Progenitor cell of endocrine pancreas (in vitro differentiated cells): ENCODE data around the gene PDE3A. TPM values are rescaled to one million over a fixed set of nuclear protein-coding genes. Genes with fewer than 3 reads are reported as not detected.

Source experiments
- DNase-seq: peaks from one replicate; pipeline ENCODE4 v3.0.0; 2021; ENCODE audit warnings: low spot score; ENCODE audit not compliant: unreplicated experiment
- H3K27ac Mint-ChIP-seq: 2 replicates; pipeline ENCODE4 v1.8.0; 2021; ENCODE audit warnings: mild to moderate bottlenecking, moderate library complexity, mixed read lengths
- H3K27me3 Mint-ChIP-seq: 2 replicates; pipeline ENCODE4 v1.8.0; 2021; ENCODE audit warnings: mixed read lengths
- H3K36me3 Mint-ChIP-seq: 2 replicates; pipeline ENCODE4 v1.8.0; 2022; ENCODE audit warnings: mixed read lengths; ENCODE audit not compliant: insufficient read depth
- H3K4me1 Mint-ChIP-seq: 2 replicates; pipeline ENCODE4 v1.8.0; 2021; ENCODE audit warnings: low read depth, mixed read lengths
- H3K4me3 Mint-ChIP-seq: 2 replicates; pipeline ENCODE4 v1.8.0; 2021; ENCODE audit warnings: low read depth, mild to moderate bottlenecking, moderate library complexity, mixed read lengths
- H3K9me3 Mint-ChIP-seq: 2 replicates; pipeline ENCODE4 v1.8.0; 2021; ENCODE audit warnings: low read depth, mixed read lengths
- total RNA-seq: library from RNA; stranded (reverse); gene quantifications from 2 replicates; pipeline ENCODE4 v1.2.1, GENCODE V29; 2021
- TF ChIP-seq, protein P1 (sequence below): fragments of 200-600 bp; sonication (generic); IDR thresholded peaks from one replicate; pipeline ENCODE4 v1.5.0; 2021; ENCODE audit warnings: antibody characterized with exemption, mild to moderate bottlenecking; ENCODE audit not compliant: unreplicated experiment

PDE3A gene
- total RNA-seq, 1 donor from 2014 or later, result 121 TPM

DNA sequence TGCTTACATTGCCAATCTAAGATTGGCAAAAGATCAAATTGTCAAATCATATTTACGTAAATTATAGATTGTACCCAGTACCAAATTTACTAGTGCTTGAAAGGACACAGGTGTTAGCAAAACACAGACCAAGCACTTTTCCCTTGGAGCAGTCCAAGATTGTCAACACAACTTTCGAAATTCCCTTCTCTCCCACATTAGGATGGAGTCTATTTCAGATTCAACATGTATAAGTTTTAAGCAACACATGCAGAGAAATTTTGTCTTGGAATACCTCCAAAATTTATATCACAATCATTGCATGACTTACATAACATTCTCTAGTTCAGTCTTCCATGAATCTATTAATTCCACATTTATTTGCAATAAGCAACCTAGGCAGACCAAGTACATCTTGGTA lies 251.9 kb downstream of the PDE3A start:
- H3K9me3 Mint-ChIP-seq, result no peaks in the 10 kb centered on the region
- peaks cover 56% of the 10 kb centered on the region for H3K36me3 Mint-ChIP-seq
- H3K4me3 Mint-ChIP-seq, result no peak overlapping the region
- H3K27ac Mint-ChIP-seq, result no peak overlapping the region
- H3K27me3 Mint-ChIP-seq, result no peaks in the 10 kb centered on the region
- no peak for DNase-seq
- peaks cover 1% of the 10 kb centered on the region for H3K4me1 Mint-ChIP-seq
- TF ChIP-seq, protein P1, sequence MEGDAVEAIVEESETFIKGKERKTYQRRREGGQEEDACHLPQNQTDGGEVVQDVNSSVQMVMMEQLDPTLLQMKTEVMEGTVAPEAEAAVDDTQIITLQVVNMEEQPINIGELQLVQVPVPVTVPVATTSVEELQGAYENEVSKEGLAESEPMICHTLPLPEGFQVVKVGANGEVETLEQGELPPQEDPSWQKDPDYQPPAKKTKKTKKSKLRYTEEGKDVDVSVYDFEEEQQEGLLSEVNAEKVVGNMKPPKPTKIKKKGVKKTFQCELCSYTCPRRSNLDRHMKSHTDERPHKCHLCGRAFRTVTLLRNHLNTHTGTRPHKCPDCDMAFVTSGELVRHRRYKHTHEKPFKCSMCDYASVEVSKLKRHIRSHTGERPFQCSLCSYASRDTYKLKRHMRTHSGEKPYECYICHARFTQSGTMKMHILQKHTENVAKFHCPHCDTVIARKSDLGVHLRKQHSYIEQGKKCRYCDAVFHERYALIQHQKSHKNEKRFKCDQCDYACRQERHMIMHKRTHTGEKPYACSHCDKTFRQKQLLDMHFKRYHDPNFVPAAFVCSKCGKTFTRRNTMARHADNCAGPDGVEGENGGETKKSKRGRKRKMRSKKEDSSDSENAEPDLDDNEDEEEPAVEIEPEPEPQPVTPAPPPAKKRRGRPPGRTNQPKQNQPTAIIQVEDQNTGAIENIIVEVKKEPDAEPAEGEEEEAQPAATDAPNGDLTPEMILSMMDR, result no peak

DNA sequence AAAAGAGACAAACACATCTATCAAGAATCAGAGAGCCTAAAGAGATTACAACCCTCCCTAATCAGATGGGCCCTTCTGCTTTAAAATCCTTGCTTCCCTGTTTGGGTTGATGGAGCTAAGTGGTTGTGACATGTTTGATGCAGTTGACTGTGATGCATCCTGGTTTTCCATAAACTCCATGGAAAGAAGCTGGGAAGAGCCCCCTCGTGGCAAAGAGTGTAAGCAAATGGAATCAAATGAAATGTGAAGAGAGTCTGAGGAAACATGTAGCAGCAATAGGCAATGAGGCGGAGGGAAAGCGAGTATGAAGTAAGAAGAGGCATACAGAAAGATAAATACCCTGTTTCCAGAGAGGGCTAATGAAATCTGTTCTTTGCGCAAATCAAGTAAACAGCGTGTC lies 256.4 kb downstream of the PDE3A start:
- Mint-ChIP-seq H3K4me1 (peaks cover 27% of the 10 kb centered on the region), H3K36me3 (peaks cover 41% of the 10 kb centered on the region), H3K27me3 (no peaks in the 10 kb centered on the region), H3K27ac (no peak overlapping the region), H3K4me3 (no peak overlapping the region), H3K9me3 (no peaks in the 10 kb centered on the region)
- TF ChIP-seq, protein P1, result peak; percentile 57
- no peak for DNase-seq

DNA sequence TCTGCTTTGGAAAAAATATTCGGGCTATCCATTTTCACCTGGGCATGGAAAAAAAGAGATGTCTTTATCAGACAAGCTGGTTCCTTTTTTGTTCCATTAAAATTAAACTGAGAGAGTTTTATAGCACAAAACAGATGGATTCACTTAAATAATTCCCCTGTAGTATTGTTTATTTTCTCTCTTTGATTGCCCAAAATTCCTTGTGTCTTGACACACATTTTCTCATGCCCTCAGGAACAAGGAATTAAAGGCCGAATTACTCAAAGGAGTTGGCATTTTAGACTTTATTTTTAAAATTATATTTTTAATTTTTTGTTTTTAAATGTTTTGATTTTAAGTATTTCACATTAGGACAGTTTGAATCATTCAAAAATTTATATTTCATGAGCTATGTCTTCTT lies 257.2 kb downstream of the PDE3A start:
- TF ChIP-seq, protein P1, result no peak
- H3K27me3 Mint-ChIP-seq, result no peaks in the 10 kb centered on the region
- peaks cover 37% of the 10 kb centered on the region for H3K36me3 Mint-ChIP-seq
- peaks cover 30% of the 10 kb centered on the region for H3K4me1 Mint-ChIP-seq
- H3K27ac Mint-ChIP-seq, result no peak overlapping the region
- no peaks in the 10 kb centered on the region for H3K9me3 Mint-ChIP-seq
- H3K4me3 Mint-ChIP-seq, result no peak overlapping the region
- no peak for DNase-seq

DNA sequence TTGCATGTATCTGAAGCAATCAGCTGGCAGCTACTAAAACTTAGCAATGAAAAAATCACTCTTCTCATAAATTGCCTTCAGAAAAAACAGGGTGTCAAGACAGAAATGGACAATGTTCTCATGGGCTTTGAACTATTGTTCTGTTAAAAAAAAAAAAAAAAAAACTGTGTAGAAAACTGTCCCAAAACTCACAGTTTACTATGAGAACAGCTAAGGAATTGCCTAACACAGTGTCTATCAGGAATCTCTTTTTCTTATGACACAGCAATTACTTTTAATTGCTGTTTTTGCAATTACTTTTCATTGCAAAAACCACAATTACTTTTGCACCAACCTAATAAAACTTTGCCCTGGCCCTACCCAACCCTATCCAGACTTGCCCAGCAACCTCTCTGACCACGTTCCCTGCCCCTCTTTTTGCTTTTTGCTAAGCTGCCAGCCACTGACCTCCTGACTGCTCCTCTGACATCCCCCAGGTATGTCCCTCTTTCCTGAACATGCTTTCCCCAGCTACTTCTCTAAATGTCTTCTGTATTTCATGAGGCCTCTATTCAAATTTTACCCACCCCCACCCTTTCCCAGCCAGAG lies 258.8 kb downstream of the PDE3A start:
- peak overlapping the region; percentile 1 for H3K4me3 Mint-ChIP-seq
- peaks cover 32% of the 10 kb centered on the region for H3K36me3 Mint-ChIP-seq
- no peaks in the 10 kb centered on the region for H3K27me3 Mint-ChIP-seq
- peak overlapping the region; percentile 75 for H3K27ac Mint-ChIP-seq
- no peaks in the 10 kb centered on the region for H3K9me3 Mint-ChIP-seq
- DNase-seq, result no peak
- TF ChIP-seq, protein P1, result no peak
- peaks cover 30% of the 10 kb centered on the region for H3K4me1 Mint-ChIP-seq

DNA sequence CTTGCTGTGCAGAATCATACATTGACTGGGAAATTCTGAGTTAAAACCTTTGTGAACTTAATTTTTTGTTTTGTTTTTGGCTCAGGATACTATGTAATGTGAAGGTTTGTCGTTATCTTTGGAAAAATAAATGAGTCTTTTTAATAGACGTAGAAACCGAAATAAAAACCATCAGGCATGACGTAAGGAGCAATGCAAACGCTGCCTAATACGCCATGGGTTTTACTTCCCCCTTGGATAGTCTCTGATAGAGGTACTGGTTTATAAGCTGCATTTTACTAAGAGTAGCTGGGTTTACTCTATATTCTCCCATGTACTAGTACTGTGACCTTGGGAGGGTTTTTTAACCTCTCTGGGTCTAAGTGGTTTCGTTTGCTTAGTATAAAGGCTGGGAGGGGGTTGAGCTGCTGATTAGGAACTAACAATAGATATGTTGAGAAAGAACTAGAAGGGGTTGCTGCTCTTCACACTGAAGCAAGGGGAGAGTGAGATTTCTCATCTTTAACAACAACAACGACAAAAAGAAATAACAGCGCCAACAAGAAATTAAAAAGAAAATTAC lies 260.0 kb downstream of the PDE3A start:
- H3K4me1 Mint-ChIP-seq, result peaks cover 30% of the 10 kb centered on the region
- TF ChIP-seq, protein P1, result no peak
- H3K27me3 Mint-ChIP-seq, result no peaks in the 10 kb centered on the region
- DNase-seq, result no peak
- H3K4me3 Mint-ChIP-seq, result no peak overlapping the region
- peaks cover 32% of the 10 kb centered on the region for H3K36me3 Mint-ChIP-seq
- H3K9me3 Mint-ChIP-seq, result no peaks in the 10 kb centered on the region
- peak overlapping the region; percentile 62 for H3K27ac Mint-ChIP-seq
